HG03442 (cell line): ENCODE measurements around the gene TSPOAP1.

Experiments
- ATAC-seq: cut with Tn5 transposase; IDR thresholded peaks from one replicate; pipeline ENCODE4 v1.9.1; 2021; ENCODE audit warnings: mild to moderate bottlenecking, moderate library complexity; ENCODE audit not compliant: unreplicated experiment

TSPOAP1 gene

GRCh38 chr17:58318065-58318481 is 10.5 kb downstream of the TSPOAP1 start:
- no peak for ATAC-seq

DNA sequence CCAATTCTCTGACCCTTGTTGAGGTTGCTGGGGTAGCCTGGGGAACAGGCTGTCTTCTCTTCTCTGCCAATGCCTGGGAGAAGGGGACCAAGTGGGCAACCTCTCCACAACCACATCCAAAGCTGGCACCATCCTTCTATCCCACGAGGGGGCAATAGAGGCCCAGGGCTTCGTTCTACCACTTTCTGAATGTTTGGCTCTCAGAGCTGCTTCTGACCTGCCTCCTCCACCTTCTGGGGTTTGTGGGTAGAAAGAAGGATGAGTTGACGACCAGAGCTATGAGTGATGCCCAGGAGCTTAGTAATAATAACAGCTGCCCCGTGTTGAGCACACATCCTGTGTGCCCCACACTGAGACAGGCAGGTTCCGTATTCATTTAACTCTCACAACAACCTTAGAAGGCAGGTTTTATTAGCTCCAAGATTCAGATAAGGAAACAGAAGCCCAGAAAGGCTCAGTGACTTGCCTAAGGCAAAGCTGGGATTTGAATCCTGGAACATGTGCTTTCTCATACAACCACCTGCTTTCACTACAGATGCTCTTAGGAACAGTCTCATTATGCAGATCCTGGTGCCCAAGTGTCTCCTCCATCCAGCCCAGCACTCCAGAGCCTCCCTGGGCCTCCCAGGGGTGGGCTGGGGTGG is 11.1 kb downstream of the TSPOAP1 start:
- ATAC-seq: peak; percentile 77

- ATAC-seq: no peak
These were observed 12.2 kb downstream of the TSPOAP1 start for GRCh38 chr17:58316260-58316960.

DNA sequence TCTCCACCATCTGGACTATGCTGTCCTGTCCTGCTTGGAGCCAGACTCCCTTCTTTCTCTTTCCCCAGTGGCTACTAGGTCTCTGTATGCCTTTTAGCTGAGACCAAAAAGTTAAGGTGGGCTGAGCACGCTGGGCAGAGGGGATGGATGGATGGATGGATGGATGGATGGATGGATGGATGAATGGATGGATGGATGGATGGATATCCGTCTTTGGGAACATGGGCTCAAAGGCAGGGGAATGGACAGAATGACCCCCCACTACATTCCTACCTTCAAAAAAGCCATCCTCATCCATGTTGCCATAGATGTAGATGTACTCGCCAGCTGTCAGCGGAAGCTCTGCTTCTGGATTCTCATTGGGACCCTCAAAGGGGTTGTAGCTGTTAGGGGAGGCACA is 12.8 kb downstream of the TSPOAP1 start:
- no peak for ATAC-seq

GRCh38 chr17:58315281-58315711 is 13.3 kb downstream of the TSPOAP1 start:
- no peak for ATAC-seq

DNA sequence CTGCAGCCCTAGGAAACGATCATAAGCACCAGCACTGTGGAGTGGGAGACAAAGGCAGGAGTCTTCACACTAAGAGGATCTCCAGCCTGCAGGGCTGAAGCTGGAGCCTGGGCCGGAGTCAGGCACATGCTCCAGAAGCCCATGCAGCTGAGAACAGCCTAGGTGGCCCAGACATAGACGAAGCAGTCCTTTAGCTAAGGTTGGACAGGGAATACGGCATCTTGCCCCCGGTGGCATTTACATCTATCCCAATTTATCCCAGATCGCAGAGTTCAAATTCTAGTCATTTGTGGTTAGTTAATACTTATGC is 13.9 kb downstream of the TSPOAP1 start:
- ATAC-seq: no peak

- ATAC-seq: no peak
These were observed 14.5 kb downstream of the TSPOAP1 start for GRCh38 chr17:58313815-58314705.

GRCh38 chr17:58312829-58313228 is 15.8 kb downstream of the TSPOAP1 start:
- no peak for ATAC-seq

- no peak for ATAC-seq
These were observed 16.5 kb downstream of the TSPOAP1 start for GRCh38 chr17:58312021-58312630.

GRCh38 chr17:58311429-58311894 is 17.1 kb downstream of the TSPOAP1 start:
- ATAC-seq: no peak

DNA sequence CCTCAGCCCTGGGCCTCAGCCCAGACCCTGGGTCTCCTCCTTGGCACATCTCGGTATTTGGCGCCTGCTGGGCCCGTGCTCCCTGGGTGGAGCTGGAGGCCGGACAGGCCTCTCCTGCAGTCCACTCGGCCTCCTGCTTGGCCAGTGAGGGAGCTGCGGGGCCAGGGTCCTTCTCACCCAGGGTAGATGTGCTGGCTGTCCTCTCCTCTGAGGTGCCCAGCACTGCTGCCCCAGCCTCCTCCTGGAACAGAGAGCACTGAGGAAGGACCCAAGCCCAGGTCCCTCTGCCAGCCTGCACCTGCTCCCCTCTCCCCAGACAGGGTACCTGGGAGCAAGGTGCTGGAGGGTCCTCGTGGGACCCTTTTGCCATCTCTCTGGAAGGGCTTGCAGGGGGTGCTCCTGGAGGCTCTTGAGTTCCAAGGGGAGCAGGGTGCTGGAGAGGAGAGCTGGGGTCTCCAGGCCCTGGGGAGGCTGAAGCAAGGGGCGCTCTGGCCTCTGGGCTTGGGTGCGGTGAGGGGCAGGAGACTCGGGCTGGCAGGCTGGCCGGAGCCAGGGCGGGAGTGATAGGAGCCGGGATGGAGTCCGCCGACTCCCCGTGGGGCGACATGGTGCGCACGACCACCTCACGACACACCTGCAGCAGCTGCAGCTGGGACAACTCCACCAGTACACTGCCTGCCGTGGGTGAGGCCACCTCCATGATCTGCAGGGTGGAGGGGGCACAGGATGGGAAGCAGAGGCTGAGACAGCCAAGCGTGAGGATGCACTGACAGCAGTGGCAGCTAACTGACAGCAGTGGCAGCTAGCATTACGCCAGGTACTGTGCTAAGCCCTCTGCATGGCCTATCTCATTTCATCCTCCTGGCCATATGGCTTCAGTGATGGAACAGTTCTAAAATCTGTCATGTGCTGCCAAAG is 17.8 kb downstream of the TSPOAP1 start:
- no peak for ATAC-seq

DNA sequence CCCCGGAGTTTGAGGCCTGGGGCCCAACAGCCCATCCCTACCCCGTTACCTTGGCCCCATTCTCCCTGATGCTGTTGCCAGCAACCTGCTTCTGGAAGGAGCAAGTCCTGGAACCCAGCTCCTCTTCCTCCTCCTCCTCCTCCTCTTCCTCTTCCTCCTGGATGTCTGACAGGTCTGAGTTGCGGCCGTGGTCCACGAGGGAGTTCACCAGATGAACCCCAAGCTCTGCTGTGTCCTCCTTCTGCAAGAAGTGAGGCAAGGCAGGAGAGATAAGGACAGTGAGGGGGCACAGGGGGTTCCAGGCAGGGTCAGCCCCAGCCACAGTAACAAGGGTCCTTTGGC is 18.7 kb downstream of the TSPOAP1 start:
- no peak for ATAC-seq

DNA sequence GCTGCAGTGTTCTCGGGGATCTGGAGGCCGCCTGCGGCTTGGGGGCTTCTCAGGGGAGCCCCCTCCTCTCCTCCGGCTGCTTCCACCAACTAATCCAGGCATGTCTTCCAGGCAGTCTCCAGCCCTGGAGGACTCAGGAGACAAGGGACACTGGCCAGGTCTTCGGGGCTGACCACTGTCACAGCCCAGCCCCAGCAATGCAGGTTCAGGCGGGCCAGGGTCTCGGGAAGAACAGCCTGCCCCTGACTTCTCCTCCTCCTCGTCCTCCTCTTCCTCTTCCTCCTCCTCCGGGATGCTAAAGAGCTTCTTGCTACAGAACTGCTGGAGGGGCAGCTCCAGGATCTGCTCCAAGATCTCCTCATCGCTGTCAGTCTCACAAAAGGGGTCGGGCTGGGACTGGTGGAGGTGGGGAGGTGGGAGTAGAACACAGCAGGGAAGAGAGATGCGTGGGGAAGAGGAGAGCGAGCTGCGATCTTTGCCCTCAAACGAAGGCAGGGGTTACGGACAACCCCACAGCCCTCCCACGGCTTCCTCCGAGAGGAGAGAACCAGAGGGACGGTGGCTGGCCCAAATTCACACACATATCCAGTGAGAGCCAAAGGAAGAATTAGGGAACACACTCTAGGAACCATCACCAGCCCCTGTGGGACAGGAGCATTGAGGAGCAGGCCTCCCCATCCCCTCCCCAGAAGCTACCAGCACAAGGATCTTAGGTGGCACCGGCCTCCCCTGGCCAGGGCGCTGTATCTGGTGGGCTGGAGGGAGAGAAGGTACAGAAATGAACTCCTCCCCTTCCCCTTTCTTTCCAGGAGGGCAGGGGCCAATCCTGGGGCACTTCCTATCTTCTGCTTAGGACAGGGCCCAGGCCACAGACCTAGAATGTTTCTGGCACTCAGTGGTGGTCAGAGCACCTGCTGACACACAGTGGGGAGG is 19.3 kb downstream of the TSPOAP1 start:
- no peak for ATAC-seq

- no peak for ATAC-seq
These were observed 20.2 kb downstream of the TSPOAP1 start for GRCh38 chr17:58308173-58308984.

- no peak for ATAC-seq
These were observed 21.0 kb downstream of the TSPOAP1 start for GRCh38 chr17:58307468-58308172.

- ATAC-seq: no peak
These were observed 22.3 kb downstream of the TSPOAP1 start for GRCh38 chr17:58306131-58306951.

- ATAC-seq: no peak
These were observed 23.0 kb downstream of the TSPOAP1 start for GRCh38 chr17:58305626-58306025.
